Stimulated activated CD4-positive, alpha-beta T cell treated with anti-CD3 and anti-CD28 coated beads, Interleukin-15, amount 100 ng/mL, for 48 hours (primary cell): ENCODE results near the gene TECR.

ENCODE experiments used
- DNase-seq, 2 donors: peaks; one replicate each; pipeline ENCODE4 v3.0.0-alpha.2; 2020; ENCODE audit warnings: low read depth in 2 of 2

Gene TECR

DNA sequence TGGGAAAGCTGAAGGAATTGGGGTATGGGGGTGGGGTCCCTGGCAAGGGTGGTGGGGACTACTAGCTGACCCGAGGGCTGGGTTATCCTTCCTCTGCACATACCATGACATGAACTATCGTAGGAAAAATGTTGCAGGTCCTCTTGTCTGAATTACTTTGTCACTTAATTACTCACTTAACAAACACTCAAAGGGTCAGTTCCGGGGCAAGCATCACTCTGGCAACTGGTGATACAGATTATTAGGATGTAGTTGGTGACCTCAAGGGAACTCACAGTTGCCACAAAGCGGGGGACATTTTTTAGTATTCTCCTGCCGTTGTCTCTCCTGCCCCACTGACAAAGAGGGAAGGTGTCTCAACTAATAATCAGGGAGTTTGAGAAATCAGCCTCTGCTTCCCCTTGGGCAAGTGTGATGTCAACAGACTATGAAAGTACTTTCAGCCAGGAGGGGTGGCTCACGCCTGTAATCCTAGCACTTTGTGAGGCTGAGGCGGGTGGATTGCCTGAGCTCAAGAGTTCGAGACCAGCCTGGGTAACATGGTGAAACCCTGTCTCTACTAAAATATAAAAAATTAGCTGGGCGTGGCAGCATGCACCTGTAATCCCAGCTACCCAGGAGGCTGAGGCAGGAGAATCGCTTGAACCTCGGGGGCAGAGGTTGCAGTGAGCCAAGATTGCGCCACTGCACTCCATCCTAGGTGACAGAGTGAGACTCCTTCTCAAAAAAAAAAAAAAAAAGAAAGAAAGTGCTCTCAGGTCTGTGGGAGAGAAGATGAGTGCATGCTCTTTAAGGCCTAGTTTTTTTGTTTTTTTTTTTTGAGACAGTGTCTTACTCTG is 21.5 kb upstream of the TECR start:
- DNase-seq = no peak

DNA sequence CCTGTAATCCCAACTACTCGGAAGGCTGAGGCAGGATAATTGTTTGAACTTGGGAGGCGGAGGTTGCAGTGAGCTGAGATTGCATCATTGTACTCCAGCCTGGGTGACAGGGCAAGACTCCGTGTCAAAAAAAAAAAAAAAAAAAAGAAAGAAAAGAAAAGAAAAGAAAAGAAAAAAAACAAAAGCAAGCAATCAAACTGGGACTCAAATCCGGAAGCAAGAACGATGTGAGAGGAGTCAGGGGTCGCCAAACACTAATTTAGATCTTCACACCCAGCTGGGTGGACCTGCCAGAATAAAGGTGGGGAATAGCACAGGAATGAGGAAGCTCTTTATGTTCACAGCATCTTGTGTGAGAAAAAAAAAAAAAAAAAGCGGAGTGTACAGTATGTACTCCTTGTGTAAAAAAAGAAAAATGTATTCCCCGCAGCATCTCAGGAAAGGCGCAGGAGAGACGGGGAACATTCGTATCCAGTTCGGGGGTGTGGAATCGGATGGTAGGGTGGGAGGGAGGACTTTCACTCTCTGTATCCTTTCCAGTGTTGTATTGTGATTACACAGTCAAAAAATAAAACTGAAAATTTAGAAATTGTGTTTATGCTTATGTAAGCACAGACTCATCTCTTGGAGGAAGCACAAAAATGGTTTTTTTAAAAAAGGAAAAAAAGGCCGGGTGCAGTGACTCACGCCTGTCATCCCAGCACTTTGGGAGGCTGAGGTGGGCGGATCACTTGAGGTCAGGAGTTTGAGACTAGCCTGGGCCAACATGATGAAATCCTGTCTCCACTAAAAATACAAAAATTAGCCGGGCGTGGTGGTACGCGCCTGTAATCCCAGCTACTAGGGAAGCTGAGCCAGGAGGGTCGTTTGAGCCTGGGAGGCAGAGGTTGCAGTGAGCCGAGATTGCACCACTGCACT is 18.8 kb upstream of the TECR start:
- DNase-seq = no peak

DNA sequence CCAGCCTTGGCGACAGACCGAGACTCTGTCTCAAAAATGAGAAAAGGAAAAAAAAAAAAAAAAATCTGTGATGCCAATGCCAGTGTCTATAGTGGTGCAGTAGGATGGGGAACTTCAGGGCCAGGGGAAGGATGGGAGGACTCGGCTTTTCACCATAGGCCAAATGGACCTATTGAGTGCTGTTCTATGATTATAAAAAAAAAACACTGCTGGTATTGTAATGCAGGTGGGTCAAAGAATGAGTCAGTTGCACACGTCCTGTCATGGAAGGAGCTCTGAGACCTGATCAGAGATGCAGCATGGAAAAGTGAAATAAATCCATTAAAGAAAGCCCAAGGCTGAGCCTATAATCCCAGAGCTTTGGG is 18.2 kb upstream of the TECR start:
- no peak for DNase-seq

DNA sequence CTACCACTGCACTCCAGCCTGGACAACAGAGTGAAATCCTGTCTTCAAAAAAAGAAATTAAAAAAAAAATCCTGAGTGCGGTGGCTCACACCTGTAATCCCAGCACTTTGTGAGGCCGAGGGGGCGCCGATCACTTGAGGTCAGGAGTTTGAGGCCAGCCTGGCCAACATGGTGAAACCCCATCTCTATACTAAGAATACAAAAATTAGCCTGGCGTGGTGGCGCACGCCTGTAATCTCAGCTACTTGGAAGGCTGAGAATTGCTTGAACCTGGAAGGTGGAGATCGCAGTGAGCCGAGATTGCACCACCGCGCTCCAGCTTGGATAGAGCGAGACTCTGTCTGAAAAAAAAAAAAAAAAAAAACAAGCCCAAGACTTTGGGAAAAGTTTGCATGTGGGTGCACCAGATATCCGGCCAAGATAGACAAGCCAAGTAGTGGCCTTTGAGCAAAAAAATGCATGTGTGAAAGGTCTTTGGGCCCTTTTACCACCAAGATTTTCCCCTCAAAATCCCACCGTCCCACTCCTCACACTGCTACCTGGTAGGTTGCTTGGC is 16.9 kb upstream of the TECR start:
- DNase-seq = no peak

DNA sequence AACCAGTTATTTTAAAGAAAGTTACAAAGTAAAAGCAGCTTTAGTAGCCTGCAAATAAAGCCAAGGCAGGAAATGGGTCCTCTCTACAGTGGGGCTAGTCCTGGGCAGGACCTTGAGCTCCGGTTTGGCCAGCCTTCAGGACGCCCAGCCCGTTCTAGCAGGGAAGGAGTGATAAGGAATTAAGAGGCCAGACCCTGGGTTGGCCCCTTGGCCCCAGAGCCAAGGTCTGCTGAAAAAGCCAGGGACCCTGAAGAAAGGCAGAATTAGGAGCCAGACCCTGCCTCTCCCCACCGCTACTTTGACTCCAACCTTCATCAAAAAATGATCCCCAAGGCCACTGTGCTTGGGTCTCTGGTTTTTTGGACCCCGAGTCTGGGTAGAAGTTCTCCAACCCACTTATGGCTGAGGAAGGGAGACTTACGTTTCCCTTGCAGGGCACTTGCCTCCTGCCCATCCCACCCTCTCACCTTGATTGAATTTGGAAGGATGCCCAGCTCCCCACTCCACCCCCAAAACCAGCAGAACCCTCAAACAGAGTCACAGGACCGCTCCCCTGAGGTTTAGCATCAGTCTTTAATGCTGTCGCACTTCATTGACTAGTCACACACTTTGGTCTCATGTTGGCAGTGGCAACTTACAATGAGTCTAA is 15.1 kb upstream of the TECR start:
- DNase-seq = no peak

DNA sequence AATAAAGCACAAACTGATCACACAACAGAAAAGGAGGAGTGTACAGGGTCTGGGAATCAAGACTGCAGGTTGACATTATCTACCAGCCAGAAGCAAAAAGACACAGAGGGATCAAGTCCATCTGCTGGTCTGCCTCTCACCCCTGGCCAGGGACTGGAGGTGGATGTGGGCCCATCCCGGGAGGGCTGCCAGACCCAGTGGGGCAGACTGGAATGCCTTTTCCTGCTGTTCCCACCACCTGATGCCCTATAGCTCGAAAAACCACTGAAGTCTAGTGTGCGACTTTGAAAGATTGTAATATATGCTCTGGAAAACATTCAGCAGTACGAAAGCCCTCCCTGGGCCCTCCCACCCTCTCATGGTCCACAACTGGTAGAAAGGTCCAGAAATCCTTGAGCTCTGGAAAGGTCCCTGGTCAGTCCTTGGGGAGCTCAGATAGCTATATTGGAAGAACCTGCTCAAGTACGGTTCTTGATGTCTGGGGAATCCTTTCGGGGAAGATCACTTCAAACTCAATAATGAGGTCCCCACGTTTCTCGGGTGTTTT is 13.8 kb upstream of the TECR start:
- DNase-seq = no peak

DNA sequence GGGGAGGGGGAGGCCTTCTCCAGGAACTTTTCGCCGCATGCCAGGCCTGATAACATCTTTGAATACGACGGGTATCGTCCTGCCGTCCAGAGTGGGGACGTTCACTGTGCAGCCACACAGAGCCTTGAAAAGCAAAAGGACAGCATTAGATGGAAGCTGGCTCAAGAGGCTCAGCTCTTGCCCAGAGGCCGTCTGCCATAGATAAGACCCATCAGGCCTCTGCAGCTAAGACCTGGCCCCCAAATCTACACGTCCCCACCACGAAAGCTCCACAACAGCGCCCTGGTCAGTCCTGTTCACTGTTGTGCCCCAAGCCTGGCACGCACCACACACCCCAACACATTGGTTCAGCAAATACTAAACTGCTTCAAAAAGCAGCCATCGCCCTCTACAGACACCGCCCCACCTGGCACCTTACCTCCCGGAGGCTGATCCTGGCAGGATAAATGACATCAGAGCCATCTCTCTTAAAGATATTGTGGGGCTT is 13.3 kb upstream of the TECR start:
- no peak for DNase-seq

DNA sequence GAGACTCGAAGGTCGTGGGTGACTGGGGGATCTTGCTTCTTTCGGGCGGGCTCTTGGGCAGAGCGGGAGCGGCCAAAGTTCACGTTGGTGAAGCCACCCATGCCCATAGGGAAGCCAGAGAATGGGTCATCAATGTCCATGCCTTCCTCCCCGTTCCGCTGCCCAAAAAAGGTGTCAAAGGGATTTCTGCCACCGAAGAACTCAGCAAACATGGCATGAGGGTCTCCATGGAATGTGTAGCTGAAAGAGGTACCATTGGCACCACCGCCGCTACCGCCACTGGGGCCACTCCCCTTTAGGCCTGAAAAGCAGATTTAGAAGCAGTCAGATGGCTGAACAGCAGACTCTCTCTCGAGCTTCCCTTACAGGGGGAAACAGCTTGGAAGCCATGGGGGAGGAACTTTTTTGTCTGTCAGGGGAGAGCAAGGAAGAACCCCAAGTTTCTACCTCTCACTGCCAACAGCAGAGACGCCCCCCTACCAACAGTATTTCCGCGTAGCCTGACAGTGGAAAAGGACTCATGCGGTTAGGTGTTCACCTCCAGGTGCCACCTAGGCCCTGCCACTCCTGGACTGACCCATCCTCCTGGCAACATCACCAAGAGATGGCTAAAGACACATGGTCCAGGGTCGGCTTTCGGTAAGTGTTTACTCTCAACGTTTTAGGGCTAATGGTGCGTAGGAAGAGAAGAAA is 12.5 kb upstream of the TECR start:
- no peak for DNase-seq

DNA sequence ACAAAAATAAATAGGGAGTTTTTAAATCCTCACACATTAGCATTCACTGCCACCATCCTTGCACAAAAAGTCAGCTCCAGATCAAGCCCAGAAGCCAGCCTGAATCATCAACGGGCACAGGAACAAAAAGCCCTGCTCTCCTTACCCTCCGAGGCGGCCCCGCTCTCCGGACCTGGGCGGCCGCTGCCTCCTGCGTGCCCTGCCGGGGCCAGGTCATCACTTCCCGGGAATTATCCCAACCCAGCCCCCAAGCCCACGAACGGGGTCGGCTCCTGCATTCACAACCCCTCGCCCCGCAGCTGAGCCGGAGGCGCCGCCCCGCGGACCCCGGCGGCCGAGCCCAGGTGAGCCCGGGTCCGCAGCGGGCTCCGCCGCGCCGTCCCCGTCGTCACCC is 12.0 kb upstream of the TECR start:
- no peak for DNase-seq

DNA sequence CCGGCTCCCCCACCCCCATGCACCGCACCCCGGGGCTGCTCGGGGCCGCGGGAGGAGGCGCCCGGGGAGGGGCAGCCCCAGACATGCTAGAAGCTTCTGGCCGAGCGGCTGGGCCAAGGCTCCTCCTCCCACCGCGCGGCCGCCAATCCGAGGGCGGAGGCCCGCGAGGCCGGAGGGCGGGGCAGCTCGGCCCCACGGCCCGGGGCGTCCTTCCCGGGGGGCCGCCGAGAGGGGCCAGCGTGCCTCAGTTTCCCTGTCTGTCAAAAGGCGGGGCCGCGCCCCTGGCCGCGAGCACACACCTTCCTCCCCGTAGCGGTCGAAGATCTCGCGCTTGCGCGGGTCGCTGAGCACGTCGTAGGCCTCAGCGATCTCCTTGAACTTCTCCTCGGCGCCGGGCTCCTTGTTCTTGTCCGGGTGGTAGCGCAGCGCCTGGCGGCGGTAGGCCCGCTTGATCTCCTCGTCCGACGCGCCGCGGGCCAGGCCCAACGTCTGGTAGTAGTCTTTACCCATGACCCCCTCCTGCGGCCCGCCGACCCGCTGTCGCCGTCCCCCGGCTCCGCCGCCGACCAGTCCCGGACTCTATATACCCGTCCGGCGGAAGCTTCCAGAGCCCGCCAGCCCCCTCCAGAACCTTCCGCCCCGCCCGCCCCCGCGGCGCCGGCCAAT is 11.4 kb upstream of the TECR start, which contains the start of gene DNAJB1:
Gene DNAJB1, minus strand, starts transcription at position 558 of the 666 bp plus-strand sequence. Its CDS starts 48 bp downstream, at position 510.
- peak in 1 of 2 donors; percentile 52 for DNase-seq

DNA sequence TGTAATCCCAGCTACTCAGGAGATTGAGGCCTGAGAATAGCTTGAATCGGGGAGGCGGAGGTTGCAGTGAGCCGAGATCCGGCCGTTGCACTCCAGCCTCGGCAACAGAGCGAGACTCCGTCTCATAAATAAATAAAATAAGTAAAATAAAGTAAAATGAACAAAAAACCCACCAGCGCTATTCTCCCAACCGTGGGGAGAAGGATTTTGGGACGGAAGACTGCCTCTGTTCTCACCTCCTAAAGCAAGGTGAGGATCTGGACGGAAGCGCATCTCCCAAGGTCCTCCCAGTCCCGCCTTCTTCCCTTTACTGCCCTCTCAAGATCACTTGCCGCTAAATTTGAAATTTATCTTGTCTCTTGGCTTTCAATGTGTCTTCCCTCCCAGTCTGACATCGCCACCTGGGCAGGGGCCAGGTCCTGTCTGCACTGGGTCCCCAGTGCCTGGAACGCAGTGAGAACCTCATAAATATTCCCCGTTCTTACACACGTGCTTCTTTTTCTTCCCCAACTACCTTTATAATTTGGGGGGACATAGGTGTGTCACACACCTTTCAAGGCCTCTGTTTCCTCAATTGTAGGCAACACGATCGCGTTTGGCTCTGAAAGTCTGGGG is 10.0 kb upstream of the TECR start:
- DNase-seq = no peak

DNA sequence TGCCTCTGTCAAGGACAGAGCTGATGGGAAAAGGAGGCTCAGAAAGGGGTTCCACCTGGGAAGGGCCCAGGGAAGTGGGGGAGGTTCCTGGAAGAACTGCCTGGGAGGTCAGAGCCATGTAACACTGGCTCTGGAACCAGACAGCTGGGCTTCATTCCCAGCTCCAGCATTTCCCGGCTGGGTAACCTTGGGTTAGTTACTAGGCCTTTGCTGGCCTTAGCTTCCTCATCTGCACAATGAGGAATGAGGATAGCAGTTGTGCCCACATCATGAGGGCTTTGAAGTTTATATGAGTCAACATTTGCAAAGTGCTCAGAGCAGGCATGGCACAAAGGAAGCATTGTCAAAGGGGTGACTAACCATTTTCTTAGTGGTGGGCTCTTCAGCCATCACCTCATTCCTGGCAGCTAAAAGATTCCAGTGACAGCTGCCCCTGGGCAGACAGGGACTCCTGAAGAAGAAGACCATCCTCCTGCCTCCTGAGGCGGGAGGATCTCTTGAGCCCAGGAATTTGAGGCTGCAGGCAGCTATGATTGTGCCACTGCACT is 9.5 kb upstream of the TECR start:
- DNase-seq = no peak

DNA sequence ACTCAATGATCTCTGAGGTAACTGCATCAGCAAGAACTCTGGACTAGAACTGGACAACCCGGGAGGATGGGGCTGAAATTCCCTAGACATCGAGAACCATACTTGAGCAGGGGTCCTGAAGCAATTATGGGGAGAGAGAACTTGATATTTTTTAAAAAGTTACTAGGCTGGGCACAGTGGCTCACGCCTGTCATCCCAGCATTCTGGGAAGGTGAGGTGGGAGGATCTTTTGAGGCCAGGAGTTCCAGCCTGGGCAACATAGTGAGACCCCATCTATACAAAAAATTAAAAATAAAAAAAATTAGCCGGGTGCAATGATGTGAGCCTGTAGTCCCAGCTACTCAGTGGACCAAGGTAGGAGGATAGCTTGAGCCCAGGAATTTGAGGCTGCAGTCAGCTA is 8.9 kb upstream of the TECR start:
- DNase-seq = no peak

DNA sequence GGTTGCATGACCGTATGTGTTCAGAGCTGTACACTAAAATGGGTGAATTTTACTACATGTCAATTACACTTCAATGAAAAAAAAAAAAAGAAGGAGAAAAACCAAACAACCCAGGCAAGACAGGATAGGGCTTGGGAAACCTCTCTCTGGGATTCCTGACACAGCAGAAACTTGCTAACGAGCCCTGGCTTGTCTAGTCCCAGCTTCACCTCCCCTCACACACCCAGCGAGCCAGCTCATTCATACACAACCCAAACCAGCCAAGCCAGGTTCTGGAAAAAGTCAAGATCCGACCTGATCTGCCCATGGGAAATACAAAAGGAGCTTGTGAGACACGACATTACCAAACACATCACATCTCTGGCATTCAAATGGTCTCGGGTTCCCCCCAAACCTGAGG is 3.7 kb upstream of the TECR start:
- DNase-seq = no peak

DNA sequence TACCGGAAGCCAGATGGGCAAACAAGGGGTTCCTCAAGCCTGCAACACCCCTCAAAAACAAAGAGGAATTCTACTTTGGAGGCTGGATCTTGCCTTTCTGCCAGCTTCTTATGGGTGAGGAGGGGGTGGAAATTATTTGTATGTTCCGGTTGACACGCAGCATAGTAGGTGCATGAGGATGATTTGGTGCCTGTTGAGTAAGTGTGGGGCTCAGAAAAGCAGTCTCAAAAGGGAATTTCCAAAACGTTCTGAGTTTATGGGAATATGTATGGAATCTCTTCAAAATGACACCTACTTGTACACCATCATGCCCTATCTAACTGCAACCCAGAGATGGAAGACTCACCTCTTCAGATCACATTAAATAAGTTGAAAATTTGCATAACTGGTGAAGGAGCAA is 3.0 kb upstream of the TECR start:
- no peak for DNase-seq

DNA sequence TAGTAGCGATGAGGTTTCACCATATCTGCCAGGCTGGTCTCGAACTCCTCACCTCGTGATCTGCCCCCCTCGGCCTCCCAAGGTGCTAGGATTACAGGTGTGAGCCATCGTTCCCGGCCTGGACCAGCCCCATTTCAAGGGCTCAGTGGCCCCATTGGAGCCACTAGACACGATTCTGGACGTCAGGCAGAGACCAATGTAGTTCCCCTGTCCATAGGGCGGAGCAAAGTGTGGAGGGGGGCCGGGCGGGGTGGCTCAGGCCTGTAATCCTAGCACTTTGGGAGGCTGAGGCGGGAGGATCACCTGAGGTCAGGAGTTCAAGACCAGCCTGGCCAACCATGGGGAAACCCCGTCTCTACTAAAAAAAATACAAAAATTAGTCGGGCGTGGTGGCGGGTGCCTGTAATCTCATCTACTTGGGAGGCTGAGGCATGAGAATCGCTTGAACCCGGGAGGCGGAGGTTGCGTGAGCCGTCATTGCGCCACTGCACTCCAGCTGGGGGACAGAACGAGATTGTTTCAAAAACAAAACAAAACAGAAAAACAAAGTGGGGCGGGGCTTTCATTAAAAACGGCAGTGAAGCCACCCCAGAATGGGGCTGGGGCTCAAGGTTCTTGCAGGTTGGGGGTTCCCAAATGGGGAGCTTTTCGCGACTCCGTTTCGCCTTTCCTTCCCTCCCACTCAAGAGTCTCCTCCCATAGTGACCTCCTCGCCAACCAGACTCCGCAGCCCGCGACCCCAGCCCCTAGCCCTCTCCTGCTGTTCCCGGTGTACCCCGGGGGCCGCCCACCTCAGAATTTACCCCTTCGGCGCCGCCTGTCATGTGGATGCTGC is 758 bp upstream of the TECR start:
- no peak for DNase-seq

DNA sequence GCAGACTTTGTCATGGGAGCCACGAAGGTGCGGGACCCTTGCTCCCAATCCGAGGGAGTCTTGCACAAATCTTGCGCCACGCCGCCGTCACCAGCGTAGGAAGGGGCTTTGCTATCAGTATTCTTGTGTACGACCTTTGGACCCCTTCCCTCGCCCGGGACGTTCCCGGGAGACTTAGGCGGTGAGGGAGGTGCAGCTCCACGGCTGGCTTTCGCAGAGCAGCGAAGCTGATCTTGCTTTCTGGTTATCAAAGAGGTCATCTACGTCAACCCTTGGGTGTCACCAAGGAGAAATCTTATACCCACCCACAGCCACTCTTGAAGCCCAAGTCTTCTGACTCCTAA is 583 bp downstream of the TECR start:
- no peak for DNase-seq

DNA sequence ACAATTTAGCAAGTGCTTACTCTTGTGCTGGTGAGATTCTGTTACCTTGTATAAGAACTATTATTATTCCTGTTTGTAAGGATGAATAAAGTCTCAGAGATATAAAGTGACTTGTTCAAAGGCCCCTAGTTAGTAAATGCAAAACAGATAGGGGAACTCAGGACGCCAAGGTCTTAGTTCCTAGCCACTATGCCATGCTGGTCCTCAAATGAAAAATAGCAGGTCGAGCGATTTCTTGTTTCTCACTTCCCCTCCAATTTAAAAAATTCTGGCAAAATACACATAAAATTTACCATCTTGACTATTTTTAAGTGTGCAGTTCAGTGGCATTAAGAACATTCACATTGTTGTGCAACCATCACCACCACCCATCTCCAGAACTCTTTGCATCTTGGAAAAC is 1.1 kb downstream of the TECR start:
- DNase-seq = no peak

DNA sequence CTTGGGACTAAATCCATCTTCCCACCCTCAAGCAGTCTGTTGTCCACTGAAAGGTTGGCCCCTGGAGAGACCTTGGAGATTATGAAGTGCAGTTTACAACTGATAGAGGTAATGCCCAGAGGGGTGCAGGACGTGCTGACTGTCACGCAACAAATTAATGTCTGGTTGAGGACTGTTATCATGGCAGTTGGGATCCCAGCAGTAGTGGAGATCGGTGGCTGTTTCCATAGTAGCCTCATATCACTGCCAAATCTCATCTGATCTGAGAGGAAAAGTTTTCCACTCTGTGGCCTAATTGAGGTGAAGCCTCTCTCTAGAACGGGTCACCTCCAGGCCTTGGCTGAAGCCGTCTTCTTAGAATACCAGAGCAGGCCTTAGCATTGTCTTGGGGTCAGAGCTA is 4.1 kb downstream of the TECR start:
- DNase-seq = no peak
